Activated CD4-positive, CD25-positive, alpha-beta regulatory T cell treated with anti-CD3 and anti-CD28 coated beads, Interleukin-2, amount 50 U/mL, for 72 hours (primary cell): Measurements from ENCODE around the gene BBC3.
"Not testable (repeated sequence)": the region's sequence is repeated elsewhere in the genome, so short reads cannot be mapped to it uniquely, and the experiment has no call there.

Experiments used
- DNase-seq: peaks from one replicate; pipeline ENCODE4 v3.0.0; 2021

The BBC3 gene, protein sequence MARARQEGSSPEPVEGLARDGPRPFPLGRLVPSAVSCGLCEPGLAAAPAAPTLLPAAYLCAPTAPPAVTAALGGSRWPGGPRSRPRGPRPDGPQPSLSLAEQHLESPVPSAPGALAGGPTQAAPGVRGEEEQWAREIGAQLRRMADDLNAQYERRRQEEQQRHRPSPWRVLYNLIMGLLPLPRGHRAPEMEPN

GRCh38 chr19:47230921-47231214, at the start of gene BBC3:
TSS of gene BBC3 (minus strand) at chr19:47231199. CDS start at chr19:47228431, 2,768 bp downstream.
- DNase-seq: no peak

DNA sequence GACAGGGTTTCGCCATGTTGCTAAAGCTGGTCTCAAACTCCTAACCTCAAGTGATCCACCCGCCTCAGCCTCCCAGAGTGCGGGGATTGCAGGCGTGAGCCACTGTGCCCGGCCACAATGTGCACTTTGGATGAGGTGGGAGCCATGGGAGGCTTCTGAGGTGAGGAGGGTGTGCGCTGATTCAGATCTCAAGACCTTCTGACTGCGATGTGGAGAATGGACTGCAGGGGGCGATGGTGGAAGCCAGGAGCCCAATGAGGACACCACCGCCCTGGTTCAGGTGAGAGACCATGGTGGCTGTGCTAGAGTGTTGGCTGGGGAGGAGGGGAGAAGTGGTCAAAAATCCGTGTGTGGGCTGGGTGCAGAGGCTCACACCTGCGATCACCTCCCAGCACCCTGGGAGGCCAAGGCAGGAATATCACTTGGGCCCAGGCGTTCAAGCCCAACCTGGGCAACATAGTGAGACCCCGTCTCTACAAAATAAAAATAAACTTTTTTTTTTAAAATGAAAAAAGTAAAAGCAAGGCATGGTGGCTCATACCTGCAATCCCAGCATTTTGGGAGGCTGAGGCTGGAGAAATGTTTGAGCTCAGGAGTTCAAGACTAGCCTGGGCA, 49.3 kb upstream of the BBC3 start:
- peak; percentile 71 for DNase-seq

- DNase-seq: not testable (repeated sequence)
Observed at GRCh38 chr19:47276513-47276912, 45.5 kb upstream of the BBC3 start.

DNA sequence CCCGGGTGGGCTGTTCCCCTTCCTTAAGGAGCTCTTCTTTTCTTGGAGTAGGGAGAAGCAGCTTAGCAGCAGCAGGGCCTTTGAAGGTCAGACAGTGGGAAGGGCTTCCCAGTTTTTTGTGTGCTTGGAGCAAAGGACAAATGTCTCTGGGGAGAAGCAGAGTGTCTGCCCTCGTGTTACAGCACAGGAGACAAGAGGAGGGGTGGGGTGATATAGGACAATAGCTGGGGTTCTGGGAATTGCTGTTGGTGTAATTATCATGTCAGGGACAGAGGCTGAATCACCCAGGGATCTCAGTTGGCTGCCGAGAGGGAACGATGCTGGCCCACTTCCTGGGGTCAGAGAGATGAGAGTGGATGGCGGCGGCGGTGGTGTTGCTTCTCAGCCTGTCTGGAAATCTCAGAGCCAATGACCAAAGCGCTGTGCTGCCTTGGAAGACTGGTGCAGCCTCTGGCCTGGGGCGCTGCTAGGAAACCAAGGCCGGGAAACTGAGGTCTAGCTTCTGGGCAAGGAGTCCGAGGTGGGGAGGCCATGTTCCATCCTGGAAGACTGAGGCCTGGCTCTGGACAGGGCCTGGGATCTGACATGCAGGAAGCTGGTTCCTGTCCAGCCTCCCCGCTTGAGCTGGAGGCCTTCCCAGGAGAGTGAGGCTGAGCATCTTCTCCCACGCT, 44.9 kb upstream of the BBC3 start:
- DNase-seq: no peak

DNA sequence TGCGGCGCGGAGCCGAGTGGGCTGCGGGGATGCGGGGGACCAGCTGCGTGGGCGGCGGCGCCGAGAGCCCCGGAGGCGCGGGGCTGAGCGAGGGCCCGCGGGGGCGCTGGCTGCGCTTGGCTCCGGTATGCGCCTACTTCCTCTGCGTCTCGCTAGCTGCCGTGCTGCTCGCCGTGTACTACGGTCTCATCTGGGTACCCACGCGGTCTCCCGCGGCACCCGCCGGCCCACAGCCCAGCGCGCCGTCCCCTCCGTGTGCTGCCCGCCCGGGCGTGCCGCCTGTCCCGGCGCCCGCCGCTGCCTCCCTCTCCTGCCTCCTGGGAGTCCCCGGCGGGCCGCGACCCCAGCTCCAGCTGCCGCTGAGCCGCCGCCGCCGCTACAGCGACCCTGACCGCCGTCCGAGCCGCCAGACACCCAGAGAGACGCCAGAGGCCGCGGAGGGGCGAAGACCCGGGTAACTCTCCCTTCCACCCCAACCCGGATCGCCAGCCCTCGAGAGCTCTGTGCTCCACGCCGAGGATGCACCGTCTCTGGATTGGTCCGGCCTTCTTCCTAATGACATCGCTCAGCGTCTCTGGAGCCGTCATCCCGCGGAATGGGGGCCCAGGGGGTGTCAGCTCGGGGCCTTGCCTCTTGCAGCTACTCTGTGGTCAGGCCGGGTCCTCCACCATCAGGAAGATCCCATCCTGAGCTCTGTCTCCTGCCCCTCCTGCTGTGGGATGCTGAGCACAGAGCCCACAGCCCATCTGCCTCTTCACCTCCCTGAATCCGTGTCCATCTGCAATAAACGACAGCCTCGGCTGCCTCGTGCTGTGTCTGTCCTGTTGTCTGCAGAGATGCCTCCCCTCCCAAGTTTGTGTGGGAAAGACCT, 44.1 kb upstream of the BBC3 start:
- DNase-seq: no peak

- DNase-seq: peak; percentile 100
Observed at GRCh38 chr19:47274071-47274890, 43.3 kb upstream of the BBC3 start, which contains the start of gene INAFM1. TSS of gene INAFM1 (plus strand) at chr19:47274885. CDS start at chr19:47274920, 35 bp downstream.

DNA sequence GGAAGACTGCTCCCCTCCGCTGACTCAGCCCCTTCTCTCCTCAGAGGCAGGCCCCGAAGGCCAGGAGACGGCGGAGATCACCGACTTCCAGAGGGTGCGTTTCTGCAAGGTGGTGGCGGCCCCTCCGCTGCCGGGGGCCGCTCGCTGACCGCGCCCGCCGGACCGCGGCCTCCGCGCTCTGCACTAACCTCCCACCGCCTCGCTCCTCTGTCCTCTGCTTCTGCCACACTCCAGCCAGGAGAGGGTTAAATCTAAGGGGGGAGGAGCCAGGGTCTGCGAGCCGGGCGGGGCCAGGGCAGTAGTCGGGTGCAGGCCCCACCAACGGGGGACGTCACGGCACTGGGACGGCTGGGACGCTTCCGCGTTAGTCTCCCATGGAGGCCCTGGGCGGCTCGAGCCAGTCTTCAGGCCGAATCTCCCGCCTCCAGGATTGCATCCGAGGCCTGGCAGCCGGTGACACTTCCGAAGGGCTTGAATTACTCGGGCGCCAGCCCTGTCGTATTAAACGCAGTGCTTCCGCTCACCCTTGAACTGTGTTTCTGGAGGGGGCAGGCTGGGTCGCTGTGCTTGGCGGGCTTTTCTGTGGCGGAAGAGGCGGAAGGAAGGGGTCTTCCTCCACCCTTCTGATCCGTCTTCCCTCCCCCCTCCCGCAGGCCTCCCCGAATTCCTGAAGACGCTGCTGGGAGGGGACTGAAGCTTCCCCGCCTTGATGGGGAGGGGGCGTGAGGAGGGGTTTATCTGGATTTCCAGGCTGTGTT, 42.5 kb upstream of the BBC3 start:
- DNase-seq: peak; percentile 81

- DNase-seq: no peak
Observed at GRCh38 chr19:47272448-47273312, 41.7 kb upstream of the BBC3 start.

GRCh38 chr19:47271949-47272348, 41.0 kb upstream of the BBC3 start:
- DNase-seq: no peak

- DNase-seq: no peak
Observed at GRCh38 chr19:47270408-47270807, 39.4 kb upstream of the BBC3 start.

- no peak for DNase-seq
Observed at GRCh38 chr19:47269596-47269995, 38.6 kb upstream of the BBC3 start.

- no peak for DNase-seq
Observed at GRCh38 chr19:47268028-47268427, 37.0 kb upstream of the BBC3 start.

- no peak for DNase-seq
Observed at GRCh38 chr19:47267350-47267759, 36.4 kb upstream of the BBC3 start.

- no peak for DNase-seq
Observed at GRCh38 chr19:47266401-47266941, 35.5 kb upstream of the BBC3 start.

DNA sequence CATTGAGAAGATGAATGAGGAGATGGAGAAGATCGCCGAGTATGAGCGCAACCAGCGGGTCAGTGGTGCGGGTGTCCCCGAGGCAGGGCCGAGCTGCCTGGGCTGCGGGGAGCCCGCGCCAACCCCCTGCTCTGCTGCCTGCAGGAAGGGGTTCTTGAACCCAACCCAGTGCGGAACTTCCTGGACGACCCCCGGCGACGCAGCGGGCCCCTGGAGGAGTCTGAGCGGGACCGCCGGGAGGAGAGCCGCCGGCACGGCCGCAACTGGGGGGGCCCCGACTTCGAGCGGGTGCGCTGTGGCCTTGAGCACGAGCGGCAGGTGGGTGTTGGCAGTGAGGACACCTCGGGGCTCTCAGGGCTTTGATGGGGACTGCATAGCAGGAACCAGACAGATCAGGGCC, 33.6 kb upstream of the BBC3 start:
- DNase-seq: no peak

DNA sequence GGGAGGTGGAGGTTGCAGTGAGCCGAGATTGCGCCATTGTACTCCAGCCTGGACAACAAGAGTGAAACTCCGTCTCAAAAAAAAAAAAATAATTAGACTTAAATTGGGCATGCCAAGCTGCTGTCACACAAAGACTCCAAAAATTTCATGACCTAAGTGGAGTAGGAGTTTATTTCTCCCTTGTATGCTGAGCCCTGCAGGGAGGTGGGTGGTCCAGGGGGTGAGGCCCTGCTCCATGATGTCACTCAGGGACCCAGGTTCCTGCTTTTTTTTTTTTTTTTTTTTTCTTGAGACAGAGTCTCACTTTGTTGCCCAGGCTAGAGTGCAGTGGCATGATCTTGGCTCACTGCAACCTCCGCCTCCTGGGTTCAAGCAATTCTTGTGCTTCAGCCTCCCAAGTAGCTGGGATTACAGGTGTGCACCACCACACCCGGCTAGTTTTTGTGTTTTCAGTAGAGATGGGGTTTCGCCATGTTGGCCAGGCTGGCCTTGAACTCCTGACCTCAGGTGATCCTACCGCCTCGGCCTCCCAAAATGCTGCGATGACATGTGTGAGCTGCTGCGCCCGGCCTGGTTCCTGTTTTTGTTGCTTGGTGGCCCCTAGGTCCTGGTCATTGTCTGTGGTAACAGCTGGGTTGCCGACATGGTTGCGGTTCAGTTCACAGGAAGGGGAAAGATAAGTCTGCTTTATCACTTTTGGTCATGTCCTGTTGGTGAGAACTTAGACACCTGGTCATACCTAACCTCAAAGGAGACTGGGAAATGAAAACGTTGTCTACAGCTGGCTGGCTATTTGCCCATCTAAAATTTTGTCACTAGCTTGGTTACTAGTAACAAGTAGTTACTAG, 31.2 kb upstream of the BBC3 start:
- DNase-seq: not testable (repeated sequence)

DNA sequence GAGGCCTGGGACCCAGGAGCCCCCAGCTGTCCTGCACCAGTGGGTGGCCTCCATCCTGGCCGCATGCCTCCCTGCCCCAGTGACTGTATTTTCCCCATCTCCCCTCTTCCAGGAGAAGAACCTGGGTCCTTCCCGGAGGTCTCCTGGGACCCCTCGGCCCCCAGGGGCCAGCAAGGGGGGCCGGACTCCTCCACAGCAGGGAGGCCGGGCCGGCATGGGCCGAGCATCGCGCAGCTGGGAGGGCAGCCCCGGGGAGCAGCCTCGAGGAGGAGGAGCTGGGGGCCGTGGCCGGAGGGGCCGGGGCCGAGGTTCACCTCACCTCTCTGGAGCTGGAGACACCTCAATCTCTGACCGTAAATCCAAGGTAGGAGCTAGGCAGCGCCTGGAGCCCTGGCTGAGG, 29.5 kb upstream of the BBC3 start:
- no peak for DNase-seq

- DNase-seq: no peak
Observed at GRCh38 chr19:47258895-47259555, 28.0 kb upstream of the BBC3 start.

DNA sequence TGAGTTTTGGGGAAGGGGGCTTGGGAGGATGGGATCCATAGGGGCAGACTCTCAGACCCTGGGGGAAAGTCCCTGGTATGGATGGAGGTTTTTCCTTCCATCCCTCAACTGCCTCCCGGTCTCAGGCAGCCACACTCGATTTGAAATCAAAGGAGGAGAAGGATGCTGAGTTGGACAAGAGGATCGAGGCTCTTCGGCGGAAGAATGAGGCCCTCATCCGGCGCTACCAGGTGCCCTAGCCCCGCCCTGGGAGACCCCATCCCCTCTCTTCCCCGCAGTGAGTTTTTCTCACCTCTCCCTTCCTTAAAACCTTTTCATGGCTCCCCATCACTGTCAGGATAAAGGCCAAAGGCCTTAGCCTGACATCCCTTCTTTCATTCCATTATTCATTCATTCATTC, 27.4 kb upstream of the BBC3 start:
- no peak for DNase-seq
